GM19324 (cell line): Measurements from ENCODE around the gene NSD2.

Source experiments
- ATAC-seq: cut with Tn5 transposase; IDR thresholded peaks from one replicate; pipeline ENCODE4 v1.9.1; 2021; ENCODE audit warnings: mild to moderate bottlenecking, moderate library complexity; ENCODE audit not compliant: unreplicated experiment, low FRiP score

The NSD2 gene

GRCh38 chr4:1964443-1964842 is 93.2 kb downstream of the NSD2 start:
- no peak for ATAC-seq

- no peak for ATAC-seq
Observed at GRCh38 chr4:1964971-1965370, 93.8 kb downstream of the NSD2 start.

- no peak for ATAC-seq
Observed at GRCh38 chr4:1967512-1968149, 96.4 kb downstream of the NSD2 start.

GRCh38 chr4:1968686-1969295 is 97.6 kb downstream of the NSD2 start:
- no peak for ATAC-seq

- no peak for ATAC-seq
Observed at GRCh38 chr4:1969928-1970723, 98.9 kb downstream of the NSD2 start.

- ATAC-seq, result no peak
Observed at GRCh38 chr4:1970926-1971325, 99.7 kb downstream of the NSD2 start.

- no peak for ATAC-seq
Observed at GRCh38 chr4:1971456-1972200, 100.4 kb downstream of the NSD2 start.

GRCh38 chr4:1972414-1972813 is 101.2 kb downstream of the NSD2 start:
- no peak for ATAC-seq

- ATAC-seq, result no peak
Observed at GRCh38 chr4:1973218-1973617, 102.0 kb downstream of the NSD2 start.

- no peak for ATAC-seq
Observed at GRCh38 chr4:1973661-1974060, 102.5 kb downstream of the NSD2 start.

GRCh38 chr4:1974840-1975239 is 103.6 kb downstream of the NSD2 start:
- no peak for ATAC-seq

- ATAC-seq, result no peak
Observed at GRCh38 chr4:1975391-1975801, 104.2 kb downstream of the NSD2 start.

- no peak for ATAC-seq
Observed at GRCh38 chr4:1975880-1976279, 104.7 kb downstream of the NSD2 start.

- no peak for ATAC-seq
Observed at GRCh38 chr4:1976416-1977352, 105.5 kb downstream of the NSD2 start.

- ATAC-seq, result no peak
Observed at GRCh38 chr4:1978226-1978625, 107.0 kb downstream of the NSD2 start.

- no peak for ATAC-seq
Observed at GRCh38 chr4:1978741-1979476, 107.7 kb downstream of the NSD2 start.

- no peak for ATAC-seq
Observed at GRCh38 chr4:1979477-1980196, 108.4 kb downstream of the NSD2 start.

GRCh38 chr4:1980561-1981041 is 109.4 kb downstream of the NSD2 start:
- ATAC-seq, result no peak
